ENCODE measurements around the gene NGDN.

DNA sequence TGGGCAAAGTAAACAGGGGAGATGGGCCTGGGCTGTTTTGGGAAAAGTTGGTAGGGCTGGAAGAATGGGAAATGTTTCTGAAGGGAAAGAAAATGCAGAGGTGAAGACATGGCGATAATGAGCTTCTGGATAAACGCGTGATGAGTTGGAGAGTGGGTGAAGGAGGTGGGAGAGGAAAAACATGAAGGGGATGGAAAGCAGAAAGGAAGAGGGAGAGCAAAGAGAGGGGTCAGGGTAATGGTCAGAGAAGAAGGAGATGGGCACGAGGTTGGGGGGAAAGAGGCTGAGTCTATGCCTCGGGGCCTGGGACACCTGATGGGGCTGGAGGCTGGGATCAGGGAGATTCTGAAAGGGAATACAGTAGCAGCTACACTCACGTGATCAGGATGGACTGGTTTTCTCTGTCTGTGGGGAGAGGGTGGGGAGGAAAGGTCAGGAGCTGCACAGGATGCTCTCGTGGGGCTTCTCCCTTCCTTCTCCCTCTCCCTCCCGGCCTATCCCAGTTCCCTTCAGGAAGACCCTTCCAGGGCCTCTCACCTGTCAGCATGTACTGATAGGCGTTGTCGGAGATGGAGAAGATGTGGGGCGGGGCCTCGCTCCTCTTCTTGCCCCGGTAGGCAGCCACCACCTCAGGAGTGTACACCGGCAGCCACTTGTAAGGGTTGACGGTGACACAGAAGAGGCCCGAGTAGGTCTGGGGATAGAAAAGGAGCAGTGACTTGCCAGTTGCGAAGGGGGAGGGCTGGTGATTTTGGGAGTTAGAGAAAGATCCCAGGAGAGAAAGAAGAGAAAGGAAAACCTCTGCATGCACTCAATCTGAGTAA lies 37.2 kb upstream of the NGDN start:
- TF ChIP-seq, protein P1, sequence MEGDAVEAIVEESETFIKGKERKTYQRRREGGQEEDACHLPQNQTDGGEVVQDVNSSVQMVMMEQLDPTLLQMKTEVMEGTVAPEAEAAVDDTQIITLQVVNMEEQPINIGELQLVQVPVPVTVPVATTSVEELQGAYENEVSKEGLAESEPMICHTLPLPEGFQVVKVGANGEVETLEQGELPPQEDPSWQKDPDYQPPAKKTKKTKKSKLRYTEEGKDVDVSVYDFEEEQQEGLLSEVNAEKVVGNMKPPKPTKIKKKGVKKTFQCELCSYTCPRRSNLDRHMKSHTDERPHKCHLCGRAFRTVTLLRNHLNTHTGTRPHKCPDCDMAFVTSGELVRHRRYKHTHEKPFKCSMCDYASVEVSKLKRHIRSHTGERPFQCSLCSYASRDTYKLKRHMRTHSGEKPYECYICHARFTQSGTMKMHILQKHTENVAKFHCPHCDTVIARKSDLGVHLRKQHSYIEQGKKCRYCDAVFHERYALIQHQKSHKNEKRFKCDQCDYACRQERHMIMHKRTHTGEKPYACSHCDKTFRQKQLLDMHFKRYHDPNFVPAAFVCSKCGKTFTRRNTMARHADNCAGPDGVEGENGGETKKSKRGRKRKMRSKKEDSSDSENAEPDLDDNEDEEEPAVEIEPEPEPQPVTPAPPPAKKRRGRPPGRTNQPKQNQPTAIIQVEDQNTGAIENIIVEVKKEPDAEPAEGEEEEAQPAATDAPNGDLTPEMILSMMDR (IDR thresholded peaks at IDR 0.05): no peak
- no peak for TF ChIP-seq POLR2A (IDR thresholded peaks at IDR 0.05)

Measured in adrenal gland (tissue), 5 donors.